Measurements from ENCODE around the gene TRAIP. TPM values are rescaled to one million over a fixed set of nuclear protein-coding genes. Genes with fewer than 3 reads are reported as not detected.
"Not testable (repeated sequence)": the region's sequence is repeated elsewhere in the genome, so short reads cannot be mapped to it uniquely, and the experiment has no call there.

The TRAIP gene
- total and polyA plus RNA-seq, 5 donors from 2014 or later: 0.52 to 7.9 (median 2.4) TPM

DNA sequence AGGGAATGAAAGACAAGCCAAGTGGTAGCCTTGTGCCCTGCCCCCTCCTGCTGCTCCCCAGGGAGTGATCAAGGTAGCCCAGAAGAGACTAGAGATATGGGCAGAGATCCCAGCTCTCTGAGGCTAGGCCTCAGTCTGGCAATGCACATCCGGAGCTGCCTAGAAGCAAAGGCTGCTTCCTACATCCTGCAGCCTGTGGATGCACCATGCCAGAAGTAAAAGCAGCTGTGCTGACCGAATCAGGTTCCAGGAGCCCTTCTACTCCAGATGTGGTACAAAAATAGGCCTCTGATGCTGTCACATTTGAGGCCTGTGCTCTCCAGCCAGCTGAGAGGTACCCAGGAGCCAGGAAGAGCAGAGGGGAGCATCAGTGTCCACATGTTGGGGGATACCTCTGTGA lies 16.0 kb downstream of the TRAIP start:
- H3K9me3 ChIP-seq (ENCODE audit: control insufficient read depth in 2 of 2, low read length in 2 of 2): no peaks in the 10 kb centered on the region
- H3K27me3 ChIP-seq (ENCODE audit: control insufficient read depth, insufficient read depth, low read length): no peaks in the 10 kb centered on the region
- H3K9me3 Mint-ChIP-seq: no peaks in the 10 kb centered on the region
- DNase-seq (no peak), ATAC-seq (ENCODE audit: low read depth in 2 of 2) (no peak)
- H3K4me1 ChIP-seq (ENCODE audit: control insufficient read depth, insufficient read depth, low read length, poor library complexity, severe bottlenecking): no peaks in the 10 kb centered on the region
- no peak overlapping the region for H3K4me3 ChIP-seq (ENCODE audit: low read depth, low read length)
- H3K4me1 Mint-ChIP-seq: peaks cover 0 to 6% (median 2%) of the 10 kb centered on the region in 4 donors
- H3K36me3 Mint-ChIP-seq: peaks cover 3% of the 10 kb centered on the region
- H3K27me3 Mint-ChIP-seq: no peaks in the 10 kb centered on the region
- H3K4me3 Mint-ChIP-seq: no peak overlapping the region
- no peaks in the 10 kb centered on the region for H3K36me3 ChIP-seq (ENCODE audit: control insufficient read depth, insufficient read depth, low read length)
- no peak overlapping the region for H3K27ac ChIP-seq (ENCODE audit: insufficient read depth, low read length, poor library complexity, severe bottlenecking)
- H3K27ac Mint-ChIP-seq: no peak overlapping the region

DNA sequence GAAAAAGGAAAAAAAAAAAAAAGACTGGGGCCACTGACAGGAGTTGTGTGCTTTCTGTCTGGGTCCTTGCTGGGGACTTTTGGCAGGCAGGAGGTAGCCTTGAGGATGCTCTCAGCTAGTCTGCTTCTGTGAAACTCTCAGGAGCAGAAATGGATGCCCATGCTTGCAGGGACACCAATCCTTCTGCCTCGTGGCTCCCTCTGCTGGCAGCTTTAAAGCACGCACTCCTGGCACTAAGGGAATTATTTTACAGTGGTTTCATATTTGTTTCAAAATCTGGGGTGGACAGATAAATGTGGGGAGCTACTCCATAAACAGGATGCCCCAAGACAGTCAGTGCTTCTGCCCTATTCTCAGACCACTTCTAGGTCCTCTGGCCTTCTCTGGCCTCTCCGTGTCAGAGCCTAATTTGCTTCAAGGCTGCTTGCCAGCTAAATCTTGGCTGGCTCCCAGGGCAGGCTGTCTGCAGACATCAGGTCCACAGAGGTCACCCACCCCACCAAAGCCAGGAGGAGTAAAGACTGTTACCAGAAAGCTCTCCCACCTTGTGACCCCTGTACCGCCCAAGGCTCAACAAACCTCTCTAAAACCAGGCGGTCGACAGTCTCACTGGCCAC lies 17.1 kb downstream of the TRAIP start:
- no peak overlapping the region for H3K4me3 ChIP-seq (ENCODE audit: low read depth, low read length)
- no peaks in the 10 kb centered on the region for H3K27me3 ChIP-seq (ENCODE audit: control insufficient read depth, insufficient read depth, low read length)
- Mint-ChIP-seq H3K27ac (peak overlapping the region in 2 of 3 donors; percentile 4 to 82), H3K9me3 (no peaks in the 10 kb centered on the region), H3K36me3 (peaks cover 6% of the 10 kb centered on the region), H3K4me3 (no peak overlapping the region), H3K4me1 (peaks cover 0 to 6% (median 2%) of the 10 kb centered on the region in 4 donors), H3K27me3 (no peaks in the 10 kb centered on the region)
- ATAC-seq (ENCODE audit: low read depth in 2 of 2) (peak; percentile 82 to 89), DNase-seq (peak; percentile 66 to 84 (median 79))
- no peaks in the 10 kb centered on the region for H3K9me3 ChIP-seq (ENCODE audit: control insufficient read depth in 2 of 2, low read length in 2 of 2)
- H3K27ac ChIP-seq (ENCODE audit: insufficient read depth, low read length, poor library complexity, severe bottlenecking): no peak overlapping the region
- H3K4me1 ChIP-seq (ENCODE audit: control insufficient read depth, insufficient read depth, low read length, poor library complexity, severe bottlenecking): no peaks in the 10 kb centered on the region
- no peaks in the 10 kb centered on the region for H3K36me3 ChIP-seq (ENCODE audit: control insufficient read depth, insufficient read depth, low read length)

DNA sequence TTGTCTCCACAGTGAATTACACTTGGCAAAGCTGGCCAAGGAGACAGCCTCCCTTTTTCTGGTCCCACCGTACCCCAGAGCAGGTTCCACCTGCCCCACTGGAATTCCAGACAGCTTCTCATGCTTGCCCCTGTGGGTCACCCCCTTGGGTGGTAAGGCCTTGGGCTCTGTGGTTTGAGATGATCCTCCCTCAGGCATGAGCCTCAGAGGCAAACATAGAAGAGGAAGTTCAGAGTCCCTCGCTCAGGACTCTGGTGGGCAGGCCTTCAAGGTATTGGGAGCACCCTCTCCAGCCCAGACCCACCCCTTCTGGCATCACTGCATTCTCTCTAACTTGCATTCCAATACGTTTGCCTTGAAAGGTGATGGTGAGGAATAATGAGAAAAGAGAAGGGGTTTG lies 25.0 kb downstream of the TRAIP start:
- no peak overlapping the region for H3K4me3 ChIP-seq (ENCODE audit: low read depth, low read length)
- no peaks in the 10 kb centered on the region for H3K27me3 ChIP-seq (ENCODE audit: control insufficient read depth, insufficient read depth, low read length)
- DNase-seq (no peak), ATAC-seq (ENCODE audit: low read depth in 2 of 2) (no peak)
- no peaks in the 10 kb centered on the region for H3K9me3 Mint-ChIP-seq
- H3K27me3 Mint-ChIP-seq: no peaks in the 10 kb centered on the region
- H3K27ac Mint-ChIP-seq: peak overlapping the region in 2 of 3 donors; percentile 32 to 65
- peaks cover 12% of the 10 kb centered on the region for H3K36me3 Mint-ChIP-seq
- H3K4me1 ChIP-seq (ENCODE audit: control insufficient read depth, insufficient read depth, low read length, poor library complexity, severe bottlenecking): no peaks in the 10 kb centered on the region
- H3K27ac ChIP-seq (ENCODE audit: insufficient read depth, low read length, poor library complexity, severe bottlenecking): no peak overlapping the region
- no peaks in the 10 kb centered on the region for H3K4me1 Mint-ChIP-seq
- H3K4me3 Mint-ChIP-seq: no peak overlapping the region
- no peaks in the 10 kb centered on the region for H3K36me3 ChIP-seq (ENCODE audit: control insufficient read depth, insufficient read depth, low read length)
- H3K9me3 ChIP-seq (ENCODE audit: control insufficient read depth in 2 of 2, low read length in 2 of 2): no peaks in the 10 kb centered on the region

DNA sequence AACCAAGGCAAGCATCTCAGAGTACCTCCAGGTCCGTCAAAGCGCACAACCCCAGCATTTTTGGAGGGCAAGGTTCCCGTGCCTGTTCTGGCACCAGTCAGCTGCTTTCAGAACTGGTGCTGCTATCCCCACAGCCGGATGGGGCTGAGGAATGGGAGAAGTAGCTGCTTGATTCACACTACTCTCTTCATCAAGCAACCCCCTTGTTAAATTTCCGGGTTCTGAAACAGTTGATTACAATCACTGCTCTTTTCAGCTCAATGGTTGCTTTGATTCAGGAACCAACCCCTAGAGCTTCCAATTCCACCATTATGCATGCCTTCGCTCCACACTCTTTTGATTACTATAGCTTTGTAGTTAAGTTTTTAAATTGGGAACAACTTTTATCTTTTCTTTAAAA lies 30.3 kb downstream of the TRAIP start:
- Histone ChIP-seq H3K27ac (ENCODE audit: insufficient read depth, low read length, poor library complexity, severe bottlenecking) (no peak overlapping the region), H3K9me3 (ENCODE audit: control insufficient read depth in 2 of 2, low read length in 2 of 2) (no peaks in the 10 kb centered on the region), H3K4me3 (ENCODE audit: low read depth, low read length) (no peak overlapping the region), H3K27me3 (ENCODE audit: control insufficient read depth, insufficient read depth, low read length) (no peaks in the 10 kb centered on the region), H3K36me3 (ENCODE audit: control insufficient read depth, insufficient read depth, low read length) (no peaks in the 10 kb centered on the region), H3K4me1 (ENCODE audit: control insufficient read depth, insufficient read depth, low read length, poor library complexity, severe bottlenecking) (no peaks in the 10 kb centered on the region)
- Mint-ChIP-seq H3K9me3 (no peaks in the 10 kb centered on the region), H3K27me3 (no peaks in the 10 kb centered on the region), H3K4me3 (no peak overlapping the region), H3K4me1 (no peaks in the 10 kb centered on the region), H3K27ac (no peak overlapping the region), H3K36me3 (peaks cover 9% of the 10 kb centered on the region)
- ATAC-seq (ENCODE audit: low read depth in 2 of 2) (no peak), DNase-seq (no peak)

DNA sequence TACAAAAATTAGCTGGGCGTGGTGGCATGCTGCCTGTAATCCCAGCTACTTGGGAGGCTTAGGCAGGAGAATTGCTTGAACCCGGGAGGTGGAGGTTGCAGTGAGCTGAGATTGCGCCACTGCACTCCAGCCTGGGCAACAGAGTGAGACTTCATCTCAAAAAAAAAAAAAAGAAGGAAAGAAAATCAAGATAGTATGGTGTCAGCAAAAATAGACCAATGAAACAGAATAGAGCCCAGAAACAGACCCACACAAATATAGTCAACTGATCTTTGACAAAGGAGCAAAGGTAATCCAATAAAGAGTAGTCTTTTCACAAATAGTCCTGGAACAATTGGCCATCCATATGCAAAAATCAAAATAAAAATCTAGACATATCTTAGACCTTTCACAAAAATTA lies 33.2 kb downstream of the TRAIP start:
- H3K27ac ChIP-seq (ENCODE audit: insufficient read depth, low read length, poor library complexity, severe bottlenecking); H3K4me1 Mint-ChIP-seq; H3K27me3 ChIP-seq (ENCODE audit: control insufficient read depth, insufficient read depth, low read length); H3K36me3 Mint-ChIP-seq; H3K4me3 ChIP-seq (ENCODE audit: low read depth, low read length); H3K4me1 ChIP-seq (ENCODE audit: control insufficient read depth, insufficient read depth, low read length, poor library complexity, severe bottlenecking); H3K27me3 Mint-ChIP-seq; H3K4me3 Mint-ChIP-seq; ATAC-seq (ENCODE audit: low read depth in 2 of 2); DNase-seq; H3K36me3 ChIP-seq (ENCODE audit: control insufficient read depth, insufficient read depth, low read length); H3K9me3 ChIP-seq (ENCODE audit: control insufficient read depth in 2 of 2, low read length in 2 of 2); H3K9me3 Mint-ChIP-seq; H3K27ac Mint-ChIP-seq: not testable (repeated sequence)

DNA sequence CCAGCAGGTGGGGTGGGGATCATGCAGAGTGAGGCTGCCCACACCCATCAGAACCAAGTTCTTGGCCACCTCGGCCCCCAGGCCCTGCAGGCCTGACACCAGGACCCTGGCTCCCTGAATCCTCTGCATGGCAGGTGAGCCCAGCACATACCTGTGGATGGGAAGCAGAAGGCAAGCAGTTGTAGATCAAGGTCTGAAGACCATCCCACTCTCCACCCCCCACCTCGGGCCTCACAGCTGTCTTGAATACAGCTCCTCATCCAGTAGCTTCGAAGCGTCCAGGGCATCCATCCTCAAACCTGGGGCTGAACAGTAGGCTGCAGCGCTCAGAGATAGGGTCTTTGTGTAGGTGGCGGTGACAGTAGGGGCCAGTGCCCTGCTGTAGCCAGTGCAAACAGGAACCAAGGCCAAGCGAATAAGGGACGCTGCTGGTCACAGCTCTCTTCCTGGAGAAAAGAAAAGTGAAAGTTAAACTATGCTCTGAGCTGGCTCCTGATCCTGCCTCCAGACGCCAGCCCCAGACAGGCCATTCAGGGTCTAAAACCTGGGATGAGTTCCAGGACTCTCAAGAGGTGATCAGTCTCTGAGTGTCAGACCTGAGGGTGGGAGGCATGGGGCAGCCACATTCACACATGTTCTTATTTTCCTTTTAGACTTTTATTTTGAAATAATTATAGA lies 42.7 kb downstream of the TRAIP start, which contains the start of gene UBA7:
Gene UBA7, minus strand, starts transcription at position 457 of the 678 bp plus-strand sequence. Its CDS starts 166 bp downstream, at position 291.
- peaks cover 23% of the 10 kb centered on the region for H3K36me3 ChIP-seq (ENCODE audit: control insufficient read depth, insufficient read depth, low read length)
- Mint-ChIP-seq H3K4me3 (peak within 1 kb of the TSS; percentile 96 to 99 (median 97)), H3K9me3 (no peaks in the 10 kb centered on the region), H3K4me1 (peaks cover 3 to 44% (median 16%) of the 10 kb centered on the region in 4 donors), H3K27me3 (no peaks in the 10 kb centered on the region), H3K36me3 (peaks cover 18% of the 10 kb centered on the region), H3K27ac (peak within 1 kb of the TSS; percentile 96 to 99 (median 99))
- DNase-seq: peak in 2 of 3 donors; percentile 54 to 74
- peak; percentile 76 to 80 for ATAC-seq (ENCODE audit: low read depth in 2 of 2)
- H3K27me3 ChIP-seq (ENCODE audit: control insufficient read depth, insufficient read depth, low read length): no peaks in the 10 kb centered on the region
- H3K27ac ChIP-seq (ENCODE audit: insufficient read depth, low read length, poor library complexity, severe bottlenecking): peak within 1 kb of the TSS; percentile 78
- peaks cover 28% of the 10 kb centered on the region for H3K4me1 ChIP-seq (ENCODE audit: control insufficient read depth, insufficient read depth, low read length, poor library complexity, severe bottlenecking)
- H3K9me3 ChIP-seq (ENCODE audit: control insufficient read depth in 2 of 2, low read length in 2 of 2): no peaks in the 10 kb centered on the region
- H3K4me3 ChIP-seq (ENCODE audit: low read depth, low read length): peak within 1 kb of the TSS; percentile 87

DNA sequence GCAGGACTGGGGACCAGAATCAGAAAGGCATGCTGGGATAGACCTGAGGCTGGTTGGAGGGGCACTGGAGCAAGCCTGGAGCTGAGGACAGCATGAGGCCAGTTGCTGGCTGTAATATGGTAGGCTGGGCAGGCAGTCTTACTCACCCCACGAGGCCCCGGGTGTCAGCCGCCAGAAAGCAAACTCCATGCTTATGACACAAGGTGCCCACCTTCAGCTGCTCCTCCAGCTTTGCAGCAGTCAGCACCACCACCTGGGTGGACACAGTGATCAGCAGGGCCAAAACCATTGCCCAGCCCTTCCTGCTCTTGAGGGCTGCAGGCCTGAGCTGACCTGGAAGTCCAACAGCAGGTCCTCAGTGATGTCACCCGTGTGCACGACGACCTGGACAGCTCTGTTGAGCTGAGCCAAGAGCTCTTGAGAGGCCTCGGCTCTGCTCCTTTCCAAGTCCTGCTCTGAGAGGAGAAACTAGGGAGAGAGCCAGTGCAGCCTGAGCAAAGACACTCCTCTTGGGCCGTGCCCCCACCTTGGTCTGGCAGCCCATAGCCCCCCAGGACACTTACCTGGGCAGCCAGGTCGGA lies 43.4 kb downstream of the TRAIP start:
- ATAC-seq (ENCODE audit: low read depth in 2 of 2) (peak in 1 of 2 donors; percentile 15), DNase-seq (peak in 1 of 3 donors; percentile 27)
- no peaks in the 10 kb centered on the region for H3K27me3 Mint-ChIP-seq
- H3K27me3 ChIP-seq (ENCODE audit: control insufficient read depth, insufficient read depth, low read length): no peaks in the 10 kb centered on the region
- peaks cover 29% of the 10 kb centered on the region for H3K4me1 ChIP-seq (ENCODE audit: control insufficient read depth, insufficient read depth, low read length, poor library complexity, severe bottlenecking)
- peaks cover 23% of the 10 kb centered on the region for H3K36me3 ChIP-seq (ENCODE audit: control insufficient read depth, insufficient read depth, low read length)
- H3K4me1 Mint-ChIP-seq: peaks cover 3 to 50% (median 16%) of the 10 kb centered on the region in 4 donors
- peaks cover 18% of the 10 kb centered on the region for H3K36me3 Mint-ChIP-seq
- H3K9me3 Mint-ChIP-seq: no peaks in the 10 kb centered on the region
- peak overlapping the region; percentile 96 to 99 (median 97) for H3K4me3 Mint-ChIP-seq
- H3K27ac Mint-ChIP-seq: peak overlapping the region; percentile 96 to 99 (median 99)
- H3K9me3 ChIP-seq (ENCODE audit: control insufficient read depth in 2 of 2, low read length in 2 of 2): no peaks in the 10 kb centered on the region
- H3K4me3 ChIP-seq (ENCODE audit: low read depth, low read length): peak overlapping the region; percentile 87
- peak overlapping the region; percentile 78 for H3K27ac ChIP-seq (ENCODE audit: insufficient read depth, low read length, poor library complexity, severe bottlenecking)
